Left ventricle myocardium inferior (tissue), 1 donor: ENCODE measurements around the gene ZNF860. TPM values are rescaled to one million over a fixed set of nuclear protein-coding genes. Genes with fewer than 3 reads are reported as not detected.

Experiments
- DNase-seq: peaks from one replicate; pipeline ENCODE4 v3.0.0-alpha.2; 2020
- H3K27ac ChIP-seq: fragments of 200-600 bp; replicated peaks from 2 replicates; pipeline ENCODE4 v1.8.0; 2021
- H3K27me3 ChIP-seq: fragments of 200-600 bp; 2 replicates; pipeline ENCODE4 v1.8.0; 2021; ENCODE audit warnings: low read depth
- H3K36me3 ChIP-seq: fragments of 200-600 bp; 2 replicates; pipeline ENCODE4 v1.8.0; 2021
- H3K4me1 ChIP-seq: fragments of 200-600 bp; 2 replicates; pipeline ENCODE4 v1.8.0; 2021
- H3K4me3 ChIP-seq: fragments of 200-600 bp; 2 replicates; pipeline ENCODE4 v1.8.0; 2021; ENCODE audit warnings: mild to moderate bottlenecking, moderate library complexity
- H3K9me3 ChIP-seq: fragments of 200-600 bp; replicated peaks from 2 replicates; pipeline ENCODE4 v1.8.0; 2021
- CTCF ChIP-seq: fragments of 200-600 bp; IDR thresholded peaks from 2 replicates; pipeline ENCODE4 v1.8.0; 2021; ENCODE audit warnings: antibody characterized with exemption, mild to moderate bottlenecking, borderline replicate concordance
- intact Hi-C: fragments of 100-400 bp; cut with micrococcal nuclease; formaldehyde crosslinking; loops from one replicate; pipeline ENCODE4 v1.11.0; 2022
- total RNA-seq: library from RNA; stranded (reverse); fragmentation: NEBNext Ultra II Directional; extraction: Animal tissue kit (Norgen Biotek cat#: 25700); gene quantifications from one replicate; pipeline ENCODE4 v1.2.1, GENCODE V29; 2021
- donor health status: DM: no; HTN: yes; CAD: no; lungs with severe emphysema.

ZNF860 gene
- total RNA-seq, 1 donor from 2014 or later, result 0.08 TPM

- Histone ChIP-seq H3K36me3 (no peaks in the 10 kb centered on the region), H3K9me3 (no peaks in the 10 kb centered on the region), H3K27me3 (no peaks in the 10 kb centered on the region), H3K4me1 (no peaks in the 10 kb centered on the region), H3K27ac (no peak overlapping the region), H3K4me3 (no peak overlapping the region)
- TF ChIP-seq CTCF, result no peak
- intact Hi-C loops, result no loop called here
- DNase-seq, result no peak
These were observed 45.0 kb downstream of the ZNF860 start for GRCh38 chr3:32026593-32026992.

- Histone ChIP-seq H3K9me3 (peaks cover 12% of the 10 kb centered on the region), H3K4me1 (peaks cover 15% of the 10 kb centered on the region), H3K27ac (no peak overlapping the region), H3K36me3 (no peaks in the 10 kb centered on the region), H3K27me3 (no peaks in the 10 kb centered on the region), H3K4me3 (no peak overlapping the region)
- intact Hi-C loops, result no loop called here
- DNase-seq, result no peak
- no peak for TF ChIP-seq CTCF
These were observed 56.4 kb downstream of the ZNF860 start for GRCh38 chr3:32037932-32038267.

- no peak overlapping the region for H3K4me3 ChIP-seq
- peaks cover 19% of the 10 kb centered on the region for H3K9me3 ChIP-seq
- H3K36me3 ChIP-seq, result no peaks in the 10 kb centered on the region
- no peak overlapping the region for H3K27ac ChIP-seq
- peaks cover 35% of the 10 kb centered on the region for H3K4me1 ChIP-seq
- DNase-seq, result no peak
- no peak for TF ChIP-seq CTCF
- no peaks in the 10 kb centered on the region for H3K27me3 ChIP-seq
- intact Hi-C loops, result no loop called here
These were observed 59.8 kb downstream of the ZNF860 start for GRCh38 chr3:32041316-32041715.

Other genes with a start within 250 kb of the ZNF860 start
- gene OSBPL10, start 488 bp upstream of the ZNF860 start, total RNA-seq, result 6.4 TPM
- gene GPD1L, start 124.9 kb downstream of the ZNF860 start, total RNA-seq, result 437 TPM